Astrocyte (in vitro differentiated cells and primary cell): ENCODE results near the gene TUT1. TPM values are rescaled to one million over a fixed set of nuclear protein-coding genes. Genes with fewer than 3 reads are reported as not detected.

Source experiments
- DNase-seq: peaks from one replicate; pipeline ENCODE4 v3.0.0-alpha.2; 2010; ENCODE audit warnings: low read depth
- FAIRE-seq: peaks from 2 replicates; lab custom pipeline; 2011; peaks lifted over from hg19 to GRCh38; lab: Jason Lieb, UNC
- H2AFZ ChIP-seq: 2 replicates; pipeline ENCODE4 v1.6.0; 2012; ENCODE audit warnings: low read depth, low read length, inconsistent platforms
- H3K27ac ChIP-seq: 2 replicates; pipeline ENCODE4 v1.5.1; 2011; ENCODE audit warnings: low read depth, low read length, inconsistent platforms
- H3K27me3 ChIP-seq: 2 replicates; pipeline ENCODE4 v1.6.0; 2011; ENCODE audit warnings: low read length, inconsistent platforms; ENCODE audit not compliant: insufficient read depth
- H3K36me3 ChIP-seq: 2 replicates; pipeline ENCODE4 v1.5.1; 2011; ENCODE audit warnings: low read length, inconsistent platforms; ENCODE audit not compliant: insufficient read depth
- H3K4me1 ChIP-seq: 2 replicates; pipeline ENCODE4 v1.5.1; 2011; ENCODE audit warnings: low read length, inconsistent platforms; ENCODE audit not compliant: insufficient read depth
- H3K4me2 ChIP-seq: 2 replicates; pipeline ENCODE4 v1.6.0; 2012; ENCODE audit warnings: low read length, inconsistent platforms
- H3K4me3 ChIP-seq: 2 replicates; pipeline ENCODE4 v1.5.1; 2011; ENCODE audit warnings: low read depth, mild to moderate bottlenecking, low read length, inconsistent platforms; ENCODE audit not compliant: insufficient read depth
- H3K79me2 ChIP-seq: 2 replicates; pipeline ENCODE4 v1.6.0; 2012; ENCODE audit warnings: mild to moderate bottlenecking, low read length, inconsistent platforms; ENCODE audit not compliant: insufficient read depth
- H3K9ac ChIP-seq: 2 replicates; pipeline ENCODE4 v1.6.0; 2012; ENCODE audit warnings: mild to moderate bottlenecking, low read length, inconsistent platforms
- H3K9me3 ChIP-seq: 2 replicates; pipeline ENCODE4 v1.5.1; 2012; ENCODE audit warnings: low read depth, mild to moderate bottlenecking, low read length, inconsistent platforms; ENCODE audit not compliant: insufficient read depth
- H4K20me1 ChIP-seq: 2 replicates; pipeline ENCODE4 v1.6.0; 2012; ENCODE audit warnings: low read length, inconsistent platforms; ENCODE audit not compliant: insufficient read depth
- H3K27ac Mint-ChIP-seq: one replicate; pipeline ENCODE4 v1.8.0; 2021; ENCODE audit warnings: mild to moderate bottlenecking, mixed read lengths; ENCODE audit not compliant: unreplicated experiment
- H3K27me3 Mint-ChIP-seq: one replicate; pipeline ENCODE4 v1.8.0; 2021; ENCODE audit warnings: low read depth, mixed read lengths; ENCODE audit not compliant: unreplicated experiment
- H3K36me3 Mint-ChIP-seq: one replicate; pipeline ENCODE4 v1.8.0; 2021; ENCODE audit warnings: low read depth, mixed read lengths; ENCODE audit not compliant: unreplicated experiment
- H3K4me1 Mint-ChIP-seq: one replicate; pipeline ENCODE4 v1.8.0; 2021; ENCODE audit warnings: low read depth, mixed read lengths; ENCODE audit not compliant: unreplicated experiment
- H3K4me3 Mint-ChIP-seq: one replicate; pipeline ENCODE4 v1.8.0; 2021; ENCODE audit warnings: mild to moderate bottlenecking, moderate library complexity, mixed read lengths; ENCODE audit not compliant: unreplicated experiment
- H3K9me3 Mint-ChIP-seq: one replicate; pipeline ENCODE4 v1.8.0; 2021; ENCODE audit warnings: mild to moderate bottlenecking, mixed read lengths; ENCODE audit not compliant: unreplicated experiment
- CTCF ChIP-seq: IDR thresholded peaks from 2 replicates; pipeline ENCODE4 v1.5.1; 2011; ENCODE audit warnings: low read depth, mild to moderate bottlenecking, inconsistent platforms, low read length, moderate library complexity; ENCODE audit not compliant: insufficient read depth
- EZH2 ChIP-seq: IDR thresholded peaks from 2 replicates; pipeline ENCODE4 v1.6.1; 2012; ENCODE audit warnings: mild to moderate bottlenecking, low read length, inconsistent platforms; ENCODE audit not compliant: insufficient read depth
- total RNA-seq: library from RNA; stranded (reverse); gene quantifications from 2 replicates; pipeline ENCODE4 v1.2.1, GENCODE V29; 2021

TUT1 gene
- total RNA-seq, 1 donor from 2014 or later, result 18.3 TPM

DNA sequence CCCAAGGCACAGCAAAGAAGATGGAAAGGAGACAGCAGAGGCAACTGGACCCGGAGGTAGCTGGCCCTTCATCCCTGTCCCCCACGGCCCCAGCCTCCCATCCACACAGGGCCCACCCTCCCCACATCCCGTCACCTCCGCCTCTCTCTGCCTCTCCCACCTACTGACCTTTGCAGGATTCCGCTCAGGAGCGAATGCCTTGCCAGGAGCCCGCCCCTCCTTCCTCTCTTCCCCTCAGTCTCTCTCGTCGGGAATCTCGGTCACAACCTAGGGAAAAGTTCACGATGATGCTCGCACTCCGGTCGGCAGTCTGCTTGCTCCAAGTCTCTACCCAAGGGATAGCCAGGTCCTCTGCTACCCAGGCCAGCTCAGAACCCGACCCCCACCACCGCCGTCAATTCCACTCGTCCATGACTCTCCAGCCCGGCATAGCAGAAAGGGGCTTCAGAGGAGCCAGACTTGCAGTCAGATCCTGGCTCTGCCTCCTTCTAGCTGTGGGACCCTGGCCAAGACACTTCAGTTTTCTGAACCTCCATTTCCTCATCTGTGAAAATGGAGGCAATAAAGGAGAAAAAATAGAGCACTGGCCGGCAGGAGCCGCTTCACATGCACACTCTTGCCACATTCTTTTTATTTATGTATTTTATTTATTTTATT lies 54.9 kb downstream of the TUT1 start:
- H2AFZ ChIP-seq, result no peak overlapping the region
- H3K9ac ChIP-seq, result no peak overlapping the region
- H3K4me3 ChIP-seq, result no peak overlapping the region
- TF ChIP-seq EZH2 (no peak), CTCF (no peak)
- no peak for FAIRE-seq
- DNase-seq, result no peak
- H3K9me3 Mint-ChIP-seq, result no peaks in the 10 kb centered on the region
- H3K36me3 ChIP-seq, result peaks cover 37% of the 10 kb centered on the region
- no peak overlapping the region for H3K4me2 ChIP-seq
- peaks cover 97% of the 10 kb centered on the region for H4K20me1 ChIP-seq
- H3K4me1 ChIP-seq, result peaks cover 35% of the 10 kb centered on the region
- H3K36me3 Mint-ChIP-seq, result peaks cover 38% of the 10 kb centered on the region
- H3K4me1 Mint-ChIP-seq, result peaks cover 41% of the 10 kb centered on the region
- H3K79me2 ChIP-seq, result peaks cover 99% of the 10 kb centered on the region
- H3K27me3 ChIP-seq, result no peaks in the 10 kb centered on the region
- peak overlapping the region; percentile 89 for H3K27ac Mint-ChIP-seq
- no peak overlapping the region for H3K27ac ChIP-seq
- H3K27me3 Mint-ChIP-seq, result no peaks in the 10 kb centered on the region
- peak overlapping the region; percentile 72 for H3K4me3 Mint-ChIP-seq
- H3K9me3 ChIP-seq, result no peaks in the 10 kb centered on the region

DNA sequence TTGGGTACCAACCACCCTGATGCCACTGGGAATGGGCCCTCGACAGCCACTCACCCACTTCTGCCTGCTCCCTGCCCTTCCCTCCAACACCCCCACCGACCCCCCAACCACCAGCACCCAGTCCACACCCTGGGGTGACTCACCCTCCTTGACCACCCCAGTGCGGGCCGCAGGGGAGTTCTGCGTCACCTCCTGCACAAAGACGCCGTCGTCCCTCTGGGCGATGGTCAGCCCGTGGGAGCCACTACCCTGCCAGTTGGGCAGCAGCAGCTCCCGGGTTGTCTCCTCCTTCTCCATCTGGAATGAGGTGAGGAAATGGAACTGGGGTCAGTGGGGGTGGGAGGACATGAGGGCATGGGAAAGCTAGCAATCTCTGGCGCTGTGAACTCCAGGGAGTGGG lies 55.5 kb downstream of the TUT1 start:
- no peak overlapping the region for H3K27ac ChIP-seq
- H4K20me1 ChIP-seq, result peaks cover 97% of the 10 kb centered on the region
- DNase-seq, result no peak
- H3K79me2 ChIP-seq, result peaks cover 99% of the 10 kb centered on the region
- H3K4me1 ChIP-seq, result peaks cover 29% of the 10 kb centered on the region
- Mint-ChIP-seq H3K27me3 (no peaks in the 10 kb centered on the region), H3K9me3 (no peaks in the 10 kb centered on the region), H3K27ac (no peak overlapping the region), H3K4me1 (peaks cover 35% of the 10 kb centered on the region), H3K36me3 (peaks cover 44% of the 10 kb centered on the region), H3K4me3 (no peak overlapping the region)
- peaks cover 43% of the 10 kb centered on the region for H3K36me3 ChIP-seq
- no peak overlapping the region for H3K4me3 ChIP-seq
- no peaks in the 10 kb centered on the region for H3K27me3 ChIP-seq
- no peak overlapping the region for H3K4me2 ChIP-seq
- no peak for TF ChIP-seq CTCF
- no peak for TF ChIP-seq EZH2
- no peaks in the 10 kb centered on the region for H3K9me3 ChIP-seq
- no peak overlapping the region for H2AFZ ChIP-seq
- no peak overlapping the region for H3K9ac ChIP-seq
- no peak for FAIRE-seq

DNA sequence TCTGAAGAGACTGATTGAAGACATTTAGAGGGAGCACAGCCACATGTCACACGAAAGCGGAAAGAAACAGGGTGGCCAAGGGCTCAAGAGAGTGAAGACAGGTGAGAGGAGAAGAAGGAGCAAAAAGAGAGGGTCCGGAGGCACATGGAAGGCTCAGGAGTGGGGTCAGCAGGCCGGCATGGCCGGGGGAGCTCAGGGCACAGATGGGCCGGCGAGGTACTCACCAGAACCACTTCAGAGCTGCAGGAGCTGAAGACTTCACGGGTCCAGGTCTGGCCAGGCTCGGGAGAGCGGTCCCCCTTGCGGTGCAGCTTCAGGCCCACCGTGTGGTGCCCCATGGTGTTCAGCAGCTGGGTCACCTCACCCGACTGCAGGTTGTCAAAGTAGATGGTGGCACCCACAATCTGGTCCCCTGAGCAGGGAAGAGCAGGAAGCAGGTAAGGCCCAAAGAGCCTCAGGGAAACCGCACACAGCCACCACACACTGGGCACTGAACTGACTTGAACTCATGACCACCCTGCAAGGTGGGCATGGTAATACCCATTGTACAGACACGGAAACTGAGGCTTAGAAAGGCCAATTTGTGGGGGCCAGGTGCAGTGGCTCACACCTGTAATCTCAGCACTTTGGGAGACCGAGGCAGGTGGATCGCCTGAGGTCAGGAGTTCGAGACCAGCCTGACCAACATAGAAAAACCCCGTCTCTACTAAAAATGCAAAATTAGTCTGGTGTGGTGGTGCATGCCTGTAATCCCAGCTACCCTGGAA lies 56.4 kb downstream of the TUT1 start:
- FAIRE-seq, result no peak

More for the DNA sequence above, 56.4 kb downstream of the TUT1 start:
- Histone ChIP-seq H3K9ac (no peak overlapping the region), H3K4me1 (peaks cover 20% of the 10 kb centered on the region), H3K27ac (no peak overlapping the region), H2AFZ (no peak overlapping the region), H3K4me3 (no peak overlapping the region), H3K4me2 (no peak overlapping the region), H3K36me3 (peaks cover 52% of the 10 kb centered on the region), H3K79me2 (peaks cover 99% of the 10 kb centered on the region), H3K9me3 (no peaks in the 10 kb centered on the region), H3K27me3 (no peaks in the 10 kb centered on the region), H4K20me1 (peaks cover 97% of the 10 kb centered on the region)
- Mint-ChIP-seq H3K4me3 (no peak overlapping the region), H3K27me3 (no peaks in the 10 kb centered on the region), H3K36me3 (peaks cover 53% of the 10 kb centered on the region), H3K27ac (no peak overlapping the region), H3K4me1 (peaks cover 29% of the 10 kb centered on the region), H3K9me3 (no peaks in the 10 kb centered on the region)
- DNase-seq, result no peak
- no peak for TF ChIP-seq EZH2
- no peak for TF ChIP-seq CTCF
